GM18873 (cell line): Measurements from ENCODE around the gene SFMBT2.
"Not testable (repeated sequence)": the region's sequence is repeated elsewhere in the genome, so short reads cannot be mapped to it uniquely, and the experiment has no call there.

Experiments used
- ATAC-seq: cut with Tn5 transposase; IDR thresholded peaks from one replicate; pipeline ENCODE4 v1.9.1; 2021; ENCODE audit warnings: mild to moderate bottlenecking, moderate library complexity, moderate number of reproducible peaks; ENCODE audit not compliant: unreplicated experiment, low FRiP score

Gene SFMBT2

DNA sequence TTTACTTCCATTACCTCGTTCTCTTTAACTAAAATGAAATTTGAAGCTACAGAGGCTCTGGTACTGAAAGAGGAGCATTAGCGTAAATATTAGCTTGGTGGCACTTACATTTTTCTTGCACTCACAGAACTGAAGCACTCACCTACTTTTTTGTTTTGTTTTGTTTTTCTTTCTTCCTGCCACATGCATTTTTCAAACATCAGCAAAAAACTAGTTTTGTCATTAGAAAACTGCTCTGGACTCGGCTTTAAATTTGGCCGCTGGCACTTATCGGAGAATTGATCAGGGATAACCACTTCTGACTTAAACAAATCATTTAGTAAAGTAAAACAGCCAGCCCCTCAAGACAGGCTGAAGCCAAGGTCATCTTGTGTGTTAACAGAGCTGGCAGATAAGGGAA is 216.3 kb downstream of the SFMBT2 start:
- no peak for ATAC-seq

DNA sequence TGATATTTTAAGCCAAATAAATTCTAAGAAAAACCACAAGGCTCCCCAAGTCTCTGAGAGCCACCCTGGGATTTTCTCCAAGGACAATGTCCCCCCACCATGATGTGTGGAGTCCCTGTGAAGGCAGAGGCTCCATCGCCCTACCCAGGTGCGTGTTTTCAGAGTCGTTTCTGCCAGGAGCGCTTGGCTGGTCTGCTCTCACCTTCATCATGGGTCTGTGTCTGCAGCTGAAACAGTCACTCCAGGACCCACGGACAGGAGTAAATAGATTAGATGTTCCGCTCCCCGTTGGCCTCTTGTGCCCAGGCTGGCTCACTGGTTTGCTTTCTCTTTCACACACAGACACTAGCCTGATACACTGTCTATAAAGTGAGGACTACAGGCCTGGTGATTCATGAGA is 217.5 kb downstream of the SFMBT2 start:
- no peak for ATAC-seq

DNA sequence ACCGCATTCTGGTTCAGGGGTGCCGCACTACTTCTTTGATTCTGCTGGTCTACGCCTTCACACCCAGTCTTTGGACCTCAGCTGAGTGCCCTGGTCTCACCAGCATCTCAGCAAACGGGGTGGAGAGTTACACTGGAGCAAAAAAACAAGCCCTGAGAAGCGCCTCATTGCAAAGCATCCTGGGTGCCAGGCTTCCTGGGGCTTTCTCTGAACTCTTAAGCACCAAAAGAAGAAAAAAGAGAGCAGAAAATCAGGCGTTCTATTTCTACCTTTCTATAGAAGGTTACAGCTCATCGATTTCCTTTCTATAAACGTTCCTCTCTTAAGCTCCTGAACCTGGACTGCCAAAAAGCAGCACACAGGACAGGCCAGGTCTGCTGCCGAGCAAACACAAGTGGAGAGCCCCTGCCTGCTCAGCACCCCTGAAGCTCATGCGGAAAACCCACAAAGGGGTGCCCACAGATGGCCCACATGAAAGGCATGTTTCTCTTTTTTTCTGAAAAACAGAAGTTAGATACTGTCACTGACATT is 217.9 kb downstream of the SFMBT2 start:
- no peak for ATAC-seq

DNA sequence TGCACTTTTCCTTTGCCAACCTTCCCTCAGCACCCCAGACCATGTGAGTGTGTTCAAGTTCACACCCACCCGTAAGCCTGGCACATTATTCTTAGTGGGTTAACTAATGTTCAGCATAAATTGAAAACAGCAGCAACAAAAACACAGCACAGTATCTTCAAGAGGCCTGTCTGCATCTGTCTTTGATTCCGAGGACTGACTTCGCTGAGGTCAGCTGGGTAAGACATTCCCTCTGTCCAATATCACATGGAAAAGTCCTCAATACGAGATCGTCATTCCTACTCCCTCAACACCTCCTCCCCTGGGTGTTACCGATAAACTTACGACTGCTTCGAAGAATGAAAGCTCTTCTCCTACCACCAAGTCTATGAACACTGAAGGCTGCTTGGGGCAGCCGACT is 218.8 kb downstream of the SFMBT2 start:
- ATAC-seq, result no peak

- not testable (repeated sequence) for ATAC-seq
Measured at GRCh38 chr10:7190772-7191171, 220.1 kb downstream of the SFMBT2 start.

DNA sequence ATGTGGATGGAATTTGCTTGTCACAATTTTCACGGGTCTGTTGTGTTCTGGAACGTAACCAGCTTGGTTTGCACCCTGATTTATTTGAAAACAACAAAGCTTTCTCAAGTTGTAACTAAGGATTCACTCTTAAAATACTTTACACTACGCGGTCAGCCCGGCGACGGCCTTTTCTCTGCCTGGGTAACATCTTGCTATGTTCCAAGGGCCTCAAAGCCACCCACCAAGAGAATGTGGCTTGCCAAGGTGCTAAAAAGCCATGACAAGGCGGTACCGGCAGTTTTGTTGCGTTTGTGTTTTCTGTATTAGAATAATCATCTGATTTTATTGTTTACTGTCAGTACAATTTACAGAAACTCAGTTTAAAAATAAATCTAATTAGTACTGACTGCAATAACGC is 220.9 kb downstream of the SFMBT2 start:
- ATAC-seq, result no peak

DNA sequence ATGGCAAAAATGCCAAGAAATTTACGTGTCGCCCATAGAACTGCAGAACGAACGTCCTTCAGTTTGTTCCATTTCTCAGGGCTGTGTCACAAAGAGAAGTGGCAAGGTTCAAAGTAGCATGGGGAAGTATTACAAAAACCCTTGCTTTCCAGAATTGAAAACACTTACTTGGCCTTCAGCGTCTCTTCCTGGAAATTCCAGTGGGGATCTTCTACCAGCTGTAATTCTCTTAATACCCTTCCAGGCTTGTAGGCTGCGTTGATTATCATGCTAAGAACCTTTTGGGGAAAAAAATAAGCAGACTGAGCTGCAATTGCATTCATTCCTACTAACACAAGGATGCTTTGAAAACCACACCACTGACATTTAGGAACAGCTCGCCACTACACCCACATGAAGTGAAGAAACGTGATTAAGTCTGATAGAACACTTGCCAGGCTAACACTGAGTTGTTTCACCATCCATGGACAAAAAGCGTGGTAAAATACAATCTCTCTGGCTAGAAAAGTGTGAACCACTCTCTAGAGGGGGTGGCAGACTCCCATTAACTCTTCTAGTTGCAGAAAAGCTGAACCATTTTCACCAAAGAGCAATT is 222.3 kb downstream of the SFMBT2 start:
- ATAC-seq, result no peak

DNA sequence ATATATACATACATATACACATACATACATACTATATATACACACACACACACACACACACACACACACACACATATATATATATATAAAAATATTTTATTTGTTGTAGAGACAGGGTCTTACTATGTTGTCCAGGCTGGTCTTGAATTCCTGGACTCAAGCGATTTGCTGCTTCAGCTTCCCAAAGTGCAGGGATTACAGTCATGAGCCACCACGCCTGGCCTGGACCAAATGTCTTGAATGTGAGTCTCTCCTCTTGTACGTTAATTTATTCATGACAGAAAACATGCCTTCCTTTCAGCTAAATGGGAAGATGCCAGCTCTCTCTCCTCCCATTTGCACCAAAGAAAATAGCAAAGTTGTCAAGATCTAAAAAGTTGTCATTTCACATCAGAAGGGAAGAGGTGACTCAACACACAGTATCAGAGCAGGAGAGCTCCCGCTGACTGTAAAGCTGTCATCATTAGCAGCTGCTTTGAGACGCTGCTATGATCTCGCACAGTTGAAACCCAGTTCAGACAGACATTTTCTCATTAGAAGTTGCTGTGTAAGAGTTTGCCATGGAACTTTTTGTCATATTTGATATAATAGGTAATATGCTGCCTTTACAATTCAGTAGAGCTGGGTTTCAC is 224.3 kb downstream of the SFMBT2 start:
- no peak for ATAC-seq

DNA sequence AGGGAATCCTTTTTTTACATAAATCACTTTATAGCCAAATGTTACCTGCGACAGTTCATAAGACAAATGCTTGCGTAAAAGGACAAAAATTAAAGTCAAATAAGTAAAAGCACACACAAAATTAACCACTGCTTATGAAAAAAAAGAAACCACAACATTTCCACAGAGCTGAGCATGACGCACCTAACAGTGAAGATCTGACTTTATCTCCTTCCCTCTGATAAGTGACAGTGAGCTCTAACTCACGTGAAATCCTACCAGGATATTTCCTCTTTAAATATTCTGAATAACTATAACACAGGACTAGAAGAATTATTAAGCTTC is 225.5 kb downstream of the SFMBT2 start:
- ATAC-seq, result no peak

GRCh38 chr10:7184660-7185366 is 226.0 kb downstream of the SFMBT2 start:
- ATAC-seq, result no peak

DNA sequence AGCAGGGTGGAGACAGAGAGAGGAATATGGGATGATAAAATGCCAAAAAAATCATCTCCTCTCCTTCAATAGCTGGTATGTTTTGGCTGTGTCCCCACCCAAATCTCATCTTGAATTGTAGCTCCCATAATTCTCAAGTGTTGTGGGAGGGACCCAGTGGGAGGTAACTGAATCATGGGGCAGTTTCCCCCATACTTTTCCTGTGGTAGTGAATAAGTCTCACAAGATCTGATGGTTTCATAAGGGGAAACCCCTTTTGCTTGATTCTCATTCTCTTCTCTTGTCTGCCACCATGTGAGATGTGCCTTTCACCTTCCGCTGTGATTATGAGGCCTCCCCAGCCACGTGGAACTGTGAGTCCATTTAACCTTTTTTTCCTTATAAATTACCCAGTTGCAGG is 226.7 kb downstream of the SFMBT2 start:
- ATAC-seq, result not testable (repeated sequence)

- not testable (repeated sequence) for ATAC-seq
Measured at GRCh38 chr10:7182327-7182726, 228.5 kb downstream of the SFMBT2 start.

DNA sequence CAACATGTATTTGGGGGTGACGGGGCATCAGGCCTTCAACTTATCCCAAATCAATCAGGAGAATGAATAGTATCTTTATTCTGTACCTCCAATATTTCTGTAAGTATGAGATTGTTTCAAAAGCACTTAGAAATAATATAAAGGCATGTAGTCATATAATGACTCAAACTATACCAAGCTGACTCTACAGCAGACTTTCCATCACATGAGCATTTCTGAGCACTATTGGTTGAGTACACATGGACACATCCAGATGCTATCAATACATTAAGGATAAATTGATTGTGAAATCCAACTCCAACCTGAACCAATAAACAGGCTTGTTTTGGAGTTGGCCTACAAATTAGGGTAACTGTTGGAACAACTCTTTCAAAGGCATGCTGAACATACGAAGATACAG is 229.4 kb downstream of the SFMBT2 start:
- ATAC-seq, result no peak

- no peak for ATAC-seq
Measured at GRCh38 chr10:7179536-7179935, 231.3 kb downstream of the SFMBT2 start.

DNA sequence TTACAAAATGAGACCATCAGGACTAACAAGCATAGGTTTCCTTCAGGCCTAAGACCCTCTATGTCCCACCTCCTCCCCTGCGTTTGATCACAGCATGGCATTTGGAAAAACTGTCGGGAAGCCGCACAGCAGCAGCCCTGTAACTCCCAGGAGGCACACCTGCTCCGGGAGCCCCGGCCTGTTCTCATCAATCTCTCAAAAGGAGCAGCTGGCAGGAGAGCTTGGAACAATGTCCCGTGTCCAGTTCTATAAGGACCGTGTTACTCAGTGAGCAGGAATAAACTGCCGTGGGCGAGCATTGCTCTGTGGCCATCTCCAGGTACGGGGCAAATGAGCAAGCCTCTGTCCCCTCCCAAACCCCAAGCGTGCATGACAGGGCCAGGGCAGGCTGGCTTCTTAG is 236.9 kb downstream of the SFMBT2 start:
- ATAC-seq, result no peak

DNA sequence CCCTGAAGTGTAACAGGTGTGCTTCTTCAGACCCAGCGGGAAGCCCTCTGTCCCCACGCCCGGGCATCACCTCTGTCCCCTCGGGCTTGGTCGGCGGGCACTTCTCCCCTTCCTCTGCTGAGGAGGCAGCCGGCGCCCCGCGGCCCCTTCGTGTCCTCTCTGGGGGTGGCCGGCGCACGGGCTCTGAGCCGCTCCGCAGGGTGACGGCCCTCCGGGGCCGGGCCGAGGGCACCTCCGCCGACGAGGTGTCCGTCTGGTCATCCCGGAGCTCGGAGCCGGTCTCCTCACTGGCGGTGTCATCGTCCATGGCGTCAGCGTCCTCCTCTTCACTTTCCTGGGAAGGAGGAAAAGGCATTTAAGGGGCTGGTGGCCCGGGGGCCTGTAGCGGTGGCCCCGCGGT is 239.0 kb downstream of the SFMBT2 start:
- ATAC-seq, result no peak

- no peak for ATAC-seq
Measured at GRCh38 chr10:7170626-7171322, 240.1 kb downstream of the SFMBT2 start.

GRCh38 chr10:7168414-7168813 is 242.4 kb downstream of the SFMBT2 start:
- ATAC-seq, result no peak

- ATAC-seq, result no peak
Measured at GRCh38 chr10:7165500-7166177, 245.2 kb downstream of the SFMBT2 start.

DNA sequence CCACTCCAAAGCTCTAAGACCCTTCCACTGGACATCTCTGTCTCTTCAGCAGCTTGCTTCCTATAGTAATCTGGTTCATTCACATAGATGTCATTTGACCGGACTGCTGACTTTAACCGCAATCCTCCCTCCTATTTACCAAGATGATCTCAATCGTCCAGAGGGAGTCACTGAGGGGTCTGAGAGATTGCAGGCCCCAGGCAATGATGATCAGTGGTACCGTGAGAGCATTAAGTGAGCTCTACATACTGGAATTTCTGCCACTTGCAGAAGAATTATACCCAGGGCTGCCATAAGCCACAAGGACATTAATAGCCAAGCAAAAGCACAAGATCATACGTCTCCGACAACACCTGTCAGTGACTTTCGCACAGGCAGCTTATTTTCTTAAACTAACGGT is 245.9 kb downstream of the SFMBT2 start:
- no peak for ATAC-seq

DNA sequence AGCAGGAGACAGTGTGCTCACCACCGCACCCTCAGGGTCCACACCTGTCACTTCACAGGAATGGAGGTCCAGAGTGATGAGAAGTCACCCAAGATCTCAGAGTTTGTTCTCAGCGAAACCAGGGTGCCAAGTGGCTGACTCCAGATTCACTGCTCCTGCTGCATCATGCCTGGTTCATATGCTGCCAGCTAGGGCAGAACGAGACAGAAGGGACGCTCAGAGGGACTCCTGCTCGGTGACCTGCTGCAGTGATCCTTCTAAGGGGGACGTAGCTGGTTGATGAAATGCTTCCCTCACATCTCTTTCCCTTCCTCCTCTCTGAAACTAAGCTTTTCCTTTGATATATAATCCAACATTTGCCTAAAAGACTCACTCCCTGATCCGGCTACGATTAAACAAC is 248.5 kb downstream of the SFMBT2 start:
- ATAC-seq, result no peak
